Spleen (tissue), 11 donors: ENCODE measurements around the gene FBP1. TPM values are rescaled to one million over a fixed set of nuclear protein-coding genes. Genes with fewer than 3 reads are reported as not detected.

ENCODE experiments used
- DNase-seq: peaks from one replicate; pipeline ENCODE4 v3.0.0-alpha.2; 2020
- H3K27ac ChIP-seq, 8 donors: fragments of 200-600 bp; sonication (generic) in 7 of 8; 1 replicate in 4 of 8; 2 replicates in 4 of 8; pipeline versions ENCODE4 v1.5.0 to v1.8.0; 2016 to 2021; ENCODE audit warnings: inconsistent platforms in 4 of 8, mild to moderate bottlenecking in 4 of 8, moderate library complexity in 1 of 8
- H3K27me3 ChIP-seq, 7 donors: fragments of 200-600 bp; sonication (generic) in 6 of 7; replicated peaks in 1 of 7; 1 replicate in 4 of 7; 2 replicates in 3 of 7; pipeline versions ENCODE4 v1.5.0 to v1.8.0; 2016 to 2021; ENCODE audit warnings: inconsistent platforms in 3 of 7, mild to moderate bottlenecking in 1 of 7
- H3K36me3 ChIP-seq, 6 donors: fragments of 200-600 bp; sonication (generic) in 5 of 6; 1 replicate in 4 of 6; 2 replicates in 2 of 6; pipeline versions ENCODE4 v1.5.0 to v1.8.0; 2016 to 2021; ENCODE audit warnings: inconsistent platforms in 2 of 6
- H3K4me1 ChIP-seq, 6 donors: fragments of 200-600 bp; sonication (generic) in 5 of 6; 1 replicate in 3 of 6; 2 replicates in 3 of 6; pipeline versions ENCODE4 v1.5.0 to v1.8.0; 2016 to 2021; ENCODE audit warnings: inconsistent platforms in 3 of 6
- H3K4me3 ChIP-seq, 8 donors: fragments of 200-600 bp; sonication (generic) in 7 of 8; 1 replicate in 4 of 8; 2 replicates in 4 of 8; pipeline versions ENCODE4 v1.5.0 to v1.8.0; 2016 to 2021; ENCODE audit warnings: inconsistent platforms in 4 of 8, mild to moderate bottlenecking in 4 of 8, moderate library complexity in 2 of 8
- H3K9me3 ChIP-seq, 8 donors: fragments of 200-600 bp; sonication (generic) in 7 of 8; 1 replicate in 4 of 8; 2 replicates in 4 of 8; pipeline versions ENCODE4 v1.5.0 to v1.8.0; 2016 to 2021; ENCODE audit warnings: inconsistent platforms in 4 of 8
- POLR2A ChIP-seq, 3 donors: fragments of 450-650 bp; IDR thresholded peaks; one replicate each; pipeline ENCODE4 v1.5.1; 2017; ENCODE audit warnings: antibody characterized with exemption in 3 of 3, mild to moderate bottlenecking in 1 of 3
- POLR2AphosphoS5 ChIP-seq, 3 donors: sonication (generic); formaldehyde crosslinking; IDR thresholded peaks; one replicate each; pipeline ENCODE4 v1.5.1; 2017; ENCODE audit warnings: antibody characterized with exemption in 3 of 3
- WGBS, 5 donors: extraction: QIAGEN DNeasy Blood & Tissue Kit in 3 of 5; methylation state at CpG; one replicate each; pipeline versions ENCODE4 v1.1.5 to v1.1.7; 2013 to 2018; 5-methylcytosine and 5-hydroxymethylcytosine counted together
- intact Hi-C: fragments of 100-400 bp; cut with DNase I; formaldehyde crosslinking; loops from one replicate; pipeline ENCODE4 v1.15.0; 2023; ENCODE audit warnings: low total_unique reads
- polyA plus RNA-seq, 3 donors: library from polyadenylated mRNA; stranded (reverse); fragments of 200-250 nt; gene quantifications; one replicate each; pipeline ENCODE4 v1.2.1, GENCODE V29; 2013
- total RNA-seq, 7 donors: library from RNA; depleted of rRNA in 3 of 7; stranded (reverse); fragments of >200 nt in 3 of 7; fragmentation: NEBNext Ultra II Directional in 4 of 7; extraction: Animal tissue kit (Norgen Biotek cat#: 25700) in 4 of 7; gene quantifications; one replicate each; pipeline versions ENCODE4 v1.1.0 to v1.2.1, GENCODE V29; 2016 to 2021
- TF ChIP-seq, protein P1 (sequence below), 11 experiments: fragments of 200-600 bp in 7 of 11; fragments of 450-650 bp in 4 of 11; sonication (generic) in 4 of 11; IDR thresholded peaks in 8 of 11; conservative IDR thresholded peaks in 3 of 11; 1 replicate in 7 of 11; 2 replicates in 4 of 11; pipeline versions ENCODE4 v1.4.0 to v1.8.0; 2016 to 2021; ENCODE audit warnings: antibody characterized with exemption in 11 of 11, inconsistent platforms in 4 of 11, mild to moderate bottlenecking in 1 of 11
- donor health status: healthy with polysubstance abuse.
- donor health status: DM: no; HTN: no; CAD: no; lungs with moderate emphysema.
- donor health status: DM: no; HTN: no; CAD: no.
- donor health status: Bipolar disorder and iron deficiency.
- donor health status: healthy.
- donor health status: DM: no; HTN: no; CAD: no.
- donor health status: DM: yes; HTN: yes; CAD: no.

Gene FBP1
- total and polyA plus RNA-seq, 10 donors: 7.9 to 57.4 (median 12.4) TPM

DNA sequence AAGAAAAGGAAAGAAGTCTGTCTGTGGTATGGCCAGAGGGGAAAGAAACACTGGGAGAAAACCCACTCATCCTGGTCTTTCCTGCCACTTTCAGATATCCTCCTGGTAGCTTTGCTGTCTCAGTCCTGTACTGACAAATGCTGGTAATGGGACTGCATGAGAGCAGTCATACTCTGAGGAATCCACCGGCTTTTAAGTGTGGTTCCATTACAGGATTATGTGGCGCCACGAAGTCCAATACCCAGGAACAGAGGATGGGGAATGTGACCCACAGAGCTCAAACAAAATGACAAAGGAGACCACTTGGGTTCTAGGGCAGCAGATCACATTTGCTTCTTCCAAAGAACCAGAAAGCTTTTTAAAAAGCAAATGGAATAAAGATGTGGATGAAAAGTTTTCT is 26.3 kb upstream of the FBP1 start:
- 92 to 93% (median 93%) methylated on average over 3 of the region's 3 CpGs for WGBS, 5 donors
- Histone ChIP-seq H3K4me3 (no peak overlapping the region), H3K4me1 (peaks cover 0 to 16% (median 10%) of the 10 kb centered on the region in 6 donors), H3K27me3 (peaks cover 0 to 18% (median 0%) of the 10 kb centered on the region in 7 donors), H3K27ac (no peak overlapping the region), H3K9me3 (no peaks in the 10 kb centered on the region), H3K36me3 (no peaks in the 10 kb centered on the region)
- TF ChIP-seq POLR2A (IDR thresholded peaks at IDR 0.05) (no peak), POLR2AphosphoS5 (IDR thresholded peaks at IDR 0.05) (no peak)
- TF ChIP-seq, protein P1, sequence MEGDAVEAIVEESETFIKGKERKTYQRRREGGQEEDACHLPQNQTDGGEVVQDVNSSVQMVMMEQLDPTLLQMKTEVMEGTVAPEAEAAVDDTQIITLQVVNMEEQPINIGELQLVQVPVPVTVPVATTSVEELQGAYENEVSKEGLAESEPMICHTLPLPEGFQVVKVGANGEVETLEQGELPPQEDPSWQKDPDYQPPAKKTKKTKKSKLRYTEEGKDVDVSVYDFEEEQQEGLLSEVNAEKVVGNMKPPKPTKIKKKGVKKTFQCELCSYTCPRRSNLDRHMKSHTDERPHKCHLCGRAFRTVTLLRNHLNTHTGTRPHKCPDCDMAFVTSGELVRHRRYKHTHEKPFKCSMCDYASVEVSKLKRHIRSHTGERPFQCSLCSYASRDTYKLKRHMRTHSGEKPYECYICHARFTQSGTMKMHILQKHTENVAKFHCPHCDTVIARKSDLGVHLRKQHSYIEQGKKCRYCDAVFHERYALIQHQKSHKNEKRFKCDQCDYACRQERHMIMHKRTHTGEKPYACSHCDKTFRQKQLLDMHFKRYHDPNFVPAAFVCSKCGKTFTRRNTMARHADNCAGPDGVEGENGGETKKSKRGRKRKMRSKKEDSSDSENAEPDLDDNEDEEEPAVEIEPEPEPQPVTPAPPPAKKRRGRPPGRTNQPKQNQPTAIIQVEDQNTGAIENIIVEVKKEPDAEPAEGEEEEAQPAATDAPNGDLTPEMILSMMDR (IDR thresholded peaks at IDR 0.05 in 8 of 11, conservative IDR thresholded peaks at IDR 0.05 in 3 of 11): no peak
- DNase-seq: no peak
- intact Hi-C loops: no loop called here

DNA sequence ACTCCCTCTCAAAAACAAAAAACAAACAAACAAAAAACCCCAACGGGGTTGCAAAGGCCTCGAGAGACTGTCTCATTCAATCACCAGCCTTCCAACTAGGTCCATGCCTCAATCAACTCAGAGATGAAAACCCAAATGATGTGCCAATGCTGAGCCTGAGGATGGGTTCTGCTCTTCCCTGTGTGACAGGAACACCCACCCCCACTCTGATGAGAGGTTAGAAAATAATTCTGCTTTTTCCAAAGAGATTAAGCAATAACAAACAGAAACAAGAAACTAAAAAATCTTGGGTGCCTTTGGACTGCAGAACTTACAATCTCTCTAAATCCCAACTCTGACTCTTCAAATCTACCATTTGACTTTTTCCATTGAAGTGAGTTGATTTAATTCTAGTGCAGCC is 25.5 kb upstream of the FBP1 start:
- DNase-seq: no peak
- intact Hi-C loops: no loop called here
- Histone ChIP-seq H3K4me3 (no peak overlapping the region), H3K27ac (no peak overlapping the region), H3K36me3 (no peaks in the 10 kb centered on the region), H3K4me1 (peaks cover 0 to 15% (median 10%) of the 10 kb centered on the region in 6 donors), H3K27me3 (peaks cover 0 to 11% (median 0%) of the 10 kb centered on the region in 7 donors), H3K9me3 (no peaks in the 10 kb centered on the region)
- TF ChIP-seq POLR2AphosphoS5 (IDR thresholded peaks at IDR 0.05): no peak
- 60 to 82% (median 75%) methylated on average over 2 of the region's 2 CpGs for WGBS, 5 donors

DNA sequence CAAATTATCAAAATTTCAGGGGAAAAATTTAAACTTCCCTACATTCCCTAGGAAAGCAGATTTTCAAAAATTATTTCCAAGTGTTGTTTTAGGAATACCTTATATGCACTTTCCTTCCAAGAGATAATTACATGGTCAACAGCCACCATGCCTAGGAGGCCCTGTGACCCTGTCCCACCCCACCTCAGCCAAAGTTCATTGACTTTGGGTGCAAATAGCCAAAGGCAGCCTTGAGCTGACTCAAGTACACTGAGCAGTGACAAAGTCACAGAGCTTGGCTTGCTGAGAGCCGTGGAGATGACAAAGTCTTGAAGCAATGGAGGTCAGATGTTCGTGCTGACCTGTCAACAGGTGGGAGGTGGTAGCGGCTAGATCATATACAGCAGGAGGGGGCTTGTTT is 24.3 kb upstream of the FBP1 start:
- Histone ChIP-seq H3K27me3 (peaks cover 0 to 11% (median 0%) of the 10 kb centered on the region in 7 donors), H3K36me3 (no peaks in the 10 kb centered on the region), H3K4me1 (peaks cover 0 to 3% (median under 1%) of the 10 kb centered on the region in 6 donors), H3K27ac (no peak overlapping the region), H3K4me3 (no peak overlapping the region), H3K9me3 (no peaks in the 10 kb centered on the region)
- intact Hi-C loops: no loop called here
- DNase-seq: no peak
- 86 to 97% (median 90%) methylated on average over 3 of the region's 3 CpGs for WGBS, 5 donors
- TF ChIP-seq POLR2A (IDR thresholded peaks at IDR 0.05): no peak
- TF ChIP-seq, protein P1 (IDR thresholded peaks at IDR 0.05 in 8 of 11, conservative IDR thresholded peaks at IDR 0.05 in 3 of 11): no peak
- TF ChIP-seq POLR2AphosphoS5 (IDR thresholded peaks at IDR 0.05): no peak

DNA sequence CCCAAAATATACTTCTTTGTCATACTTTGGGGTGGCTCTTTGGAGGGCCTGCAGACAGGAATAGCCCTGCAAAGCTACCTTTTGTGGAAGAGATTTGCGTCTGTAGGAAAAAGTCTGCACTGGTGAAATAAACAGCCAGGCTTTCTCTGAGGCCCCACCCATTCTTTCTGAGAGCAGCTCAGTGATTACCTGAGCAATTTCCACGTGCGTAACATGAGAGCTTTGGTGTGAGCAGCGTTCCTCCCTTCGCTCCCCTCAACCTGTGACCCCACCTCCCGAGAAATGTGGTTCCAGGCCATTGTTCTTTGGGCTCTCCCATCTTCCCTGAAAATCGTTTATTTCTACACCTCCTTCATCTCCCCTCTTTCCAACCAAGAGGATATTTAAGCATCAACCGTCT is 23.8 kb upstream of the FBP1 start:
- H3K27ac ChIP-seq: no peak overlapping the region
- WGBS, 5 donors: 84 to 88% (median 87%) methylated on average over 8 of the region's 8 CpGs
- peaks cover 0 to 11% (median 0%) of the 10 kb centered on the region in 7 donors for H3K27me3 ChIP-seq
- DNase-seq: no peak
- TF ChIP-seq POLR2AphosphoS5 (IDR thresholded peaks at IDR 0.05) (no peak), POLR2A (IDR thresholded peaks at IDR 0.05) (no peak)
- TF ChIP-seq, protein P1 (IDR thresholded peaks at IDR 0.05 in 8 of 11, conservative IDR thresholded peaks at IDR 0.05 in 3 of 11): no peak
- H3K4me1 ChIP-seq: no peaks in the 10 kb centered on the region
- intact Hi-C loops: no loop called here
- no peaks in the 10 kb centered on the region for H3K36me3 ChIP-seq
- H3K4me3 ChIP-seq: no peak overlapping the region
- no peaks in the 10 kb centered on the region for H3K9me3 ChIP-seq
